ENCODE data around the gene ARR3.

The ARR3 gene

DNA sequence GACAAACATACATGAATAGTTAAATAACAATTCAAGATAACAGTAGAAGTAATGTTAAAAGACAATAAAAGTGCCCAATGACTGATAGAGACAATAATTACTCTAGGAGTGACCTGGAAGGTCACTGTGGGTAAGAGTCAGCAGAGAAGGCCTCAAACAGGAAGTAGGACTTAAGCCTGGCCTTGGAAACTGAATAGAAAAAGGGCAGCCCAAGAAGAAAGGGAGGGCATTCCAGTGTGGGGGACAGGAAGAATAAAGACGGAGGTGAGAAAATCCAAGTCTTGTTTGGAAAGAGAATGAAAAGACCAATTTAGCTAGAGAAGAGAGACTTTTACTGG lies 14.1 kb upstream of the ARR3 start:
- DNase-seq (ENCODE audit: extremely low read depth, low read depth): no peak
- no peak overlapping the region for H3K4me3 ChIP-seq (replicated peaks; ENCODE audit: low read depth, low read length)

DNA sequence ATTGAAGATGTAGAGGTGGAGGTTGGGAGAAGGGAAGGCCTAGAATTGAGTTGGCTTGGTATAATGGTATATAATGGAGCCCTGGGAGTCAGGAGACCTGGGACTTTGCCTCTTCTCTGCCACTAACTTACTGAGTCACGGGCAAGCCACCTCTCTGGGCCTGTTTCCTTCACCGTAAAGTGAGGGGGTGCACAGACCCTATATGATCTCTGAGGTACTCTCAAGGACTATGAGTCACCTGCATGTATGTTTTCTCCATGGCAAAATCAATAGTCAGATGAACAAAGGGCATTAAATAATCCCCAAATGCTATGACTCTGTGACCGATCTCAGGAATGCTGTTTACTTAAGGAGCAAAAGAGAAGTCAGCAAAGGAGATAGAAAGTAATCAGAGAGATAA lies 13.2 kb upstream of the ARR3 start:
- TF ChIP-seq, protein P1, sequence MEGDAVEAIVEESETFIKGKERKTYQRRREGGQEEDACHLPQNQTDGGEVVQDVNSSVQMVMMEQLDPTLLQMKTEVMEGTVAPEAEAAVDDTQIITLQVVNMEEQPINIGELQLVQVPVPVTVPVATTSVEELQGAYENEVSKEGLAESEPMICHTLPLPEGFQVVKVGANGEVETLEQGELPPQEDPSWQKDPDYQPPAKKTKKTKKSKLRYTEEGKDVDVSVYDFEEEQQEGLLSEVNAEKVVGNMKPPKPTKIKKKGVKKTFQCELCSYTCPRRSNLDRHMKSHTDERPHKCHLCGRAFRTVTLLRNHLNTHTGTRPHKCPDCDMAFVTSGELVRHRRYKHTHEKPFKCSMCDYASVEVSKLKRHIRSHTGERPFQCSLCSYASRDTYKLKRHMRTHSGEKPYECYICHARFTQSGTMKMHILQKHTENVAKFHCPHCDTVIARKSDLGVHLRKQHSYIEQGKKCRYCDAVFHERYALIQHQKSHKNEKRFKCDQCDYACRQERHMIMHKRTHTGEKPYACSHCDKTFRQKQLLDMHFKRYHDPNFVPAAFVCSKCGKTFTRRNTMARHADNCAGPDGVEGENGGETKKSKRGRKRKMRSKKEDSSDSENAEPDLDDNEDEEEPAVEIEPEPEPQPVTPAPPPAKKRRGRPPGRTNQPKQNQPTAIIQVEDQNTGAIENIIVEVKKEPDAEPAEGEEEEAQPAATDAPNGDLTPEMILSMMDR (IDR thresholded peaks at IDR 0.05; ENCODE audit: low read depth, low read length, missing control alignments): no peak
- no peak for DNase-seq (ENCODE audit: extremely low read depth, low read depth)
- H3K4me3 ChIP-seq (replicated peaks; ENCODE audit: low read depth, low read length): no peak overlapping the region

More for the DNA sequence above, 14.1 kb upstream of the ARR3 start:
- TF ChIP-seq, protein P1 (IDR thresholded peaks at IDR 0.05; ENCODE audit: low read depth, low read length, missing control alignments): no peak

DNA sequence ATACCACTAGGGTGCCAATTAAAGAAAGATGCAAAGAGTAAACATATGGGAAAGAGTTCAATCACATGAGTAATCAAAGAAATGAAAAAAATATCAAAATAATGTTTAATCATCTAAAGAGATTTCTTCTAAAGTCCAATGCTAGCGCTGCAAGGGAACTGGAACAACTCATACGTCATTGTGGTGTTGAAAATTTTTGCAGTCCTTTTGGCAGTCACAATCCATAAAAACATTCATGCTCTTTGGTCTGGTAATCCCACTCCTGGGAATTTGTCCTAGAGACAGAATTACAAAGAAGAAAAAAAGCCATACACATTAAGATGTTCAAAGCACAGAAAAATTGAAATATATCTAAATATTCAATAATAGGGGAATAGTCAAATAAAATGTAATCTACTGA lies 12.7 kb upstream of the ARR3 start:
- DNase-seq (ENCODE audit: extremely low read depth, low read depth): no peak
- TF ChIP-seq, protein P1 (IDR thresholded peaks at IDR 0.05; ENCODE audit: low read depth, low read length, missing control alignments): no peak
- H3K4me3 ChIP-seq (replicated peaks; ENCODE audit: low read depth, low read length): no peak overlapping the region

DNA sequence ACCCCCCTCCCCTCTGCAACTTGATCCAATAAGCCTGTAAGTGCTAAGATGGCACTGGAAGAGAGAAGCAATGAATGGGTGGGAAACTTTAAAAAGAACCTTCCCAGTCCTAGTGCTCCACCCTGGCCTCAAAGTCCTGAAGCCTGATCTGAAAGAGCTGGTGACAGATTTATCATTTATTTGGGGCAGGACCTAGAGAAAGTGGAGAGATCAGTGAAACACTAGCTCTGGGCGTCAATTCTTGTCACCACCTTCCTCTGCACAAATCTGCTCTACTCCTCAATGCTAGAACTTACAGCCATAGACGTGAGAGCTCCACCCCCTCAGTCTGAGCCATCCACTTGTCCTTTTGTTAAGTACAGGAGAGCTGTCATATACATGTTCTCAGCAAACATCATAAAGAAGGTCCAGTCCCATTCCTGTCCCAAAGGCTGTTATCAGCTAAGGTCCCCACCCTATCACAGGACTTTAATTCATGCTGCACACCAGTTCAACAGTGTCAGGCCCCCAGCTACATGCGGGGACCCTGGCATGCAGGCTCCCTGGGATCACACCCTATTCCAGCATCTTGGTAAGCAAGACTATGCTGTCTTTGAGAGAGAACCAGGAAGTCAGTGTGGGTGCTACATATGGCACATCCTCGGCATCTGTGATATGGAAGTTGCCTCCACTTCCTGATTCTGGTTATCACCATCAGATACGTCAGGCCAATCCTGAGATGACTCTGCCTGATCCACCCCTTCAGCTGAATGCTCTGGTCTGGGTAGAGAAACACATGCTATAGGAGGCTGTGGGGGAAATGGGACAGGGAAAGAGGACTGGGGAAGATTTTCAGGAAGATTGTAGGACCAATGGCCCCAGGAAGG lies 10.5 kb upstream of the ARR3 start:
- H3K4me3 ChIP-seq (replicated peaks; ENCODE audit: low read depth, low read length): no peak overlapping the region
- TF ChIP-seq, protein P1 (IDR thresholded peaks at IDR 0.05; ENCODE audit: low read depth, low read length, missing control alignments): no peak
- DNase-seq (ENCODE audit: extremely low read depth, low read depth): no peak

DNA sequence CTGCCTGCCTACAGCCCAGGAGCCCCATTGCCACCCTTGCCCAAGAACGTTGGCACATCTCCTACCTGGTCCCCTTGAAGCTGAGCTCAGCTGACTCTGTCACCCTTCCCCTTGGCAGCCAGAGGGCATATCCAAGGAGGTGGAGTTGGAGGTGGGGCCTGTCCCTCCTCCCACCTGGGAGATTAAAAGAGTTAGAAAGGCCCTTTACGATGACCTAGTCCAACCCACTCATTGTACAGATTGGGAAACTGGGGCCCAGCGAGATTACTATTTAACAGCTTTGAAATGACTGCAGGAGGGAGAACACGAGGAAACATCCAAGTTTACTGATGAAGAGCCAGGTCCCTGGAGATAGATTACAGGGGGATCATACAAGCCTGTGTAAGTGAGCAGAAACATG lies 8.0 kb upstream of the ARR3 start, which contains the start of gene P2RY4:
Gene P2RY4, minus strand, starts transcription at position 101 of the 400 bp plus-strand sequence. CDS start 580 bp downstream, outside the sequence.
- TF ChIP-seq, protein P1 (IDR thresholded peaks at IDR 0.05; ENCODE audit: low read depth, low read length, missing control alignments): no peak
- no peak within 1 kb of the TSS for H3K4me3 ChIP-seq (replicated peaks; ENCODE audit: low read depth, low read length)
- no peak for DNase-seq (ENCODE audit: extremely low read depth, low read depth)

DNA sequence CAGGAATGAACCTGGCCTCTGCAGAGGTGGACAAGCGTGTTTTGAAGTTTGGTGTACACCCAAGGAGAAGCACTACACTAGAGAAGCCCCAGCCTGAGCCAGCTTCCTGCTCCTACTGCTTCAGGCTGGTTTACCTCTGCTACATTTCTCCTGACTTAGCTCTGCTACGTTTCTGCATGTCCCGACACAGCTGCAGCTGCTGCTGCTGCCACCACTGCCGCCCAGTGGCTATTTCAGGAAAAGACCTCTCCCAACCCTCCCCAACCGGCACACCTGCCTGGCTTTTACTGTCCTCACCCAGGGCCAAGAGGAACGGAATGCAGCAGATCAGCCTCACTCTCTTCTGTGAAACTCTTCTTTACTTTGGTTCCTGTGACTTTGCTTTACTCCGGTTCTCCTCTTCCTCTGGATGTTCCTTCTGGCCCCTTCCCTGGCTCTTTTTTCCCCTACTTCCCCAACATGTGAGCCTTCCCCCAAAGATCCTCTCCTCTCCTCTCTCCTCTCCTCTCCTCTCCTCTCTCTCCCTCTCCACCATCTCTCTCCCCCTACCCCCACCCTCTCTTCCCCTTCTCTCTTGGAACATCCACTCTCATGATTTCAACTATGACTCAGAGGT lies 5.1 kb upstream of the ARR3 start:
- DNase-seq (ENCODE audit: extremely low read depth, low read depth): peak; percentile 3
- H3K4me3 ChIP-seq (replicated peaks; ENCODE audit: low read depth, low read length): no peak overlapping the region
- TF ChIP-seq, protein P1 (IDR thresholded peaks at IDR 0.05; ENCODE audit: low read depth, low read length, missing control alignments): peak; percentile 59
